DMS79 treated with DMSO at 0.1 percent for 48 hours (cell line): ENCODE measurements around the gene HPGD.
"Not testable (repeated sequence)": the region's sequence is repeated elsewhere in the genome, so short reads cannot be mapped to it uniquely, and the experiment has no call there.

Source experiments
- DNase-seq: peaks from one replicate; lab custom pipeline; 2025; lab: John Stamatoyannopoulos, UW

Gene HPGD

DNA sequence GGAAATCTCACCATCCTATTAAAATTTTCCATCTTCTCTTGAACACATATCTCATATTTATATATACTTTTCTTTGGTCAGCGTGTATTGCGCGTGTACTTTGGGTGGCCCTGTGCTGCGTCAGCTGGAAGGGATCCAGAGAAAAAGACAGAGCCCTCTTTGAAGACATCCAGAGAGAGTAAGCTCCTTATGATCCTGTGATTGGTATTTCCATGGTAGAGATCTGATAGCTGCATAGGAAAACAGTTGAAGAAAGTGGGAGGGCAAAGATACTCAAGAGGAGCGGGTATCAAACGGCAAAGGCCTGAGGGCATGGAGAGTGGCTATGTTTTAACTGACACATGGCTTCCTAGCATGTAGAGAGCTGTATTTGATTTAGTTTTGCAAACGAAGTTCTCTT is 4.4 kb upstream of the HPGD start:
- no peak for DNase-seq

DNA sequence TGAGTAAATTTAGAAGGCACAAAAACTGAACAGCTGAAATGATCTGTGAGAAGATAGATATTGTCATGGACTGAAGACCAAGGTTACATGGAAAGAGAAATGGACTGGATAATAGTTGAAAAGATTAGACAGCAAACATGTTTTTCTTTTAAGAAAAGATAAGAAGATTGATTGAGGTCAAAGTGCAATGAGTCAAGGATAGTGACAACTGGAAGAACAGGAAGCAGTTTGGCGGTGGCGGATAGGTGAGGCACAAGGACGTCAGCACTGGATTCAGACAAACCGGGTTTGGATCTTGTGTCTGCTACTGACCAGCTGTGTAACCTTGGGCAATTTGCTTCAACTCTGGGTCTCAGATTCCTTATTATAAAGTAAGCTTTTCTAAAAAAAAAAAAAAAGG is 2.0 kb upstream of the HPGD start:
- DNase-seq = no peak

GRCh38 chr4:174523025-174523693 is 871 bp upstream of the HPGD start:
- no peak for DNase-seq

GRCh38 chr4:174521800-174522182 is 497 bp downstream of the HPGD start:
- DNase-seq = no peak

DNA sequence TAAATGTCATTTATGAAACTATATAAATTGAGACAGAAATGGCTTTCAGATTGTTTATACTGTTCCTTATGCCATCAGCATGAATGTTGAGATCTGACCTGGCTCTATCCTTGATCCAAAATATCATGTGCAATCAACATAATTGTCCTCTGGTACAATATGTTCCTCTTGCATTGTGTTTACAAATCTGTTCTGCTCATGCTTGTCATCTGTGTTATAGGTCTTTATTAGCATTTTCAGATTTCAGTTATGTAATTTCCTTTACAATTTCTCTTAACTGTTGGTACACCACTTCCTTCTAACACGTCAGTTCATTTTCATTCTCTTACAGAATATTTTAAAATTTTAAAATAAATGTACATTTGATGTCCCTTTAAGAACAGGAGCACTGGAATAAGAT is 1.6 kb downstream of the HPGD start:
- DNase-seq = no peak

DNA sequence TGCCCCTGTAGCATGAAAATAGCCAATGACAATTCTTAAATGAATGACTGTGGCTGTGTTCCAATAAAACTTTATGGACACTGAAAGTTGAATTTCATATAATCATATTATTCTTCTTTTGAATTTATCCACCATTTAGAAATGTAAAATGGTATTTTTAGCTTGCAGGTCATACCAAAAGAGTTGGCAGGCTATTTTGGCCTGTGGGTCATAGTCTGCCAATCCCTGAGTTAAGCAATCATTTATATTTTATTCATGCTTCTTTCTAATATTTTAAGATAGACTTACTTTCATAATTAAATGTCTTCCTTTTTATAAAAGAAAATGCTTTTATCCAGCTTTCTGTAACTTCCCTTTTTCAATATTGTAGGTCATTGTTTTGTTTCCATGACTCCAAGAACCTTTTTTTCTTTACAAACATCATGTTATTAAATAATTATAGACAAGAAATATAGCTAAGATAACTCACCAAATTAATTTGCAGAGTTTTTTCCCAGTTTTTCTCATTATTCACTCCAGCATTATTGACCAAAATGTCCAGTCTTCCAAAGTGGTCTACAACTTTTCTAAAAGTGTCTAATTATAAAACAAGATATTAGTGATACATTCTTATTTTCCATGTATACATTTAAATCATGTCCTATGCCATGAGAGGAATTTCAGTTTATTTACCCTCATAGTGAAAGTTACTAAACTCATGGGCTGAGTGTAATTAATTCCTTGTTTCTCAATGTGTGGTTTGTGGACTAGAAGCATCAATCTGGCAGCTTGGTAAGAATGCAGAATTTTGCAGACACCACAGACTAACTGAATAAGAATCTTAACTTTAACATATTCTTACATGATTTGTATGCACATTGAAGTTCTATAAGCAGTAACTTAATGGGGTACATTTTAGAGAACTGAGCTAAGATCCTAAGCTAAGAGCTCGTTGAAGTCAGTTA is 4.5 kb downstream of the HPGD start:
- no peak for DNase-seq

DNA sequence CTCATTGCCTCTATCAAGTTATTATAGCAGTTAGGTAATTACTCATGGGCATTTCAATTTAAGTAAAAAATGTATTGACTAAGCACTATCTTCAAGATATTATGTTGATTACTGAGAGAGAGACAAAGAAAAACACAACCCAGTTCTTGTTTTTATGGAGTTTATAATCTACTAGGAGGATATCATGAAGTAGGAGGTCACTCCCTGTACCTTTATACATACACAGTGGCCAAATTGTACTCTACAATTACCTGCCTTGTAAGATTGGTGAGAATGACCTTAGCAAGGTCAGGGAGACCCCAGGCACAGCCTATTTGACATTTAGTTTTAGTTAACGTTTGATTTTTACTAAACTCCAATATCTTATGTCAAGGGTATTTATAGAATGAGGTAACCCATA is 5.5 kb downstream of the HPGD start:
- DNase-seq = no peak

GRCh38 chr4:174516345-174516744 is 5.9 kb downstream of the HPGD start:
- no peak for DNase-seq

DNA sequence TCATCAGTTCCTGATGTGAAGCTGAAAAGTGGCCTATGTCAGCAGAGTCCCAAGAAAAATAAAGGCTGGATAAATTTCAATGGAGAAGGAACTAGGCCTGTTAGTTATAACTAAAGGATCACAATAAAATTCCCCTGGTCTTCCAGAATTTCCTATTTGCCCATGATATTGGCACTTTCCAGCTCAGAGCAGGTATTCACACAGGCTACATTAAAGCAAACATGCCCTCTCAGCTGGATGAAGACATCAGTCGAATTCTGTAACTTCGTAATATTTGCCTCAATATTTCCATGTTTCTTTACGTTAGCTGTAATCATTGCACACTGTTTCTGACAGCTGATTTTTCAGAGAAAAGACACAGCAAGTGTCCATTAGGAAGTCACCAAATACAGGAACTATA is 9.5 kb downstream of the HPGD start:
- DNase-seq = no peak

- no peak for DNase-seq
Measured at GRCh38 chr4:174505892-174506291, 16.4 kb downstream of the HPGD start.

DNA sequence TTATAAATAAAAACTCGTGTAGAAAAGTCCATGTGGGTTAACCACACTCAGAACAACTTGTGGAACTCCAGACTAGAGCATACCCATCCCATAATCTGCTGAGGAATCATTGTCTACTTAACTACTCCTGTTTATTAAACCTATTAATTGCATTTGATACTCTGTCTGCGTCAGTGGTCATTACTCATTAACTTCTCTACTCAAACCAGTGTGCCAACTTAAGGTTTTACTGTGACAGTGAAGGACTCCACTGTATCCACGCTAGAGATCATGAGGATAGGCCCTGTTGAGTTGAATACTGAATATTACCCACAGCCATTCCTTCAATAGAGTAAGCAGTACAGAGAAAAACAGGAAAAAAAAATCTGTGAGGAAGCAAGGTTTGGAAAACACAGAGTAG is 17.3 kb downstream of the HPGD start:
- DNase-seq = no peak

DNA sequence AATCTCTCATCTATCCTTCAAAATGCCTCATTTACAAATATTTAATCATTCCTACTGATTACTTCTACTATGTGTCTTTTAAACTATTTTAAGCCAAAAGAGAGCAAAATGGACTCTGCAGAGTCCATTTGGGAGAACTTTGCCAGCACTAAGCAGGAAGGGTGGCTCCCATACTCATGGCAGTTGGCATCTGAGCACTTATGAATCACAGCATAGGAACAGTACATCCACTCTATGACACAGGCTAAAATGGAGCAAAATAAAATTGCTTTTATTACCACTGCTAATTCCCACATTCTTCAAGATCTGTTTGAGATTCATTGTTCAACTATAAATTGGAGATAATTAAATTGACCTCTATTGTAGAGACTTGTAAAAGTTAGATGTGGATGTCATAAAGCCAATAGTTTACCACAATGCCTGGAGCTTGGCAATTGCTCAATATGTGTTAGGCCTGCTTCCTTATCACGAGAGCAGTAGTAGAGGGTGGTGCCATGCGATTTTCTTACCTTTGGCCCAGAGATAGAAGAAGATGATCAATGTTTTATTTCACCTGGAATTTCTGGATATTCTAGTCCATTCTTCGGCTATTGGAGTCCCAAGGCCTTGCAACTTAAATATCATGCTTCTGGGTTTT is 19.1 kb downstream of the HPGD start:
- no peak for DNase-seq

DNA sequence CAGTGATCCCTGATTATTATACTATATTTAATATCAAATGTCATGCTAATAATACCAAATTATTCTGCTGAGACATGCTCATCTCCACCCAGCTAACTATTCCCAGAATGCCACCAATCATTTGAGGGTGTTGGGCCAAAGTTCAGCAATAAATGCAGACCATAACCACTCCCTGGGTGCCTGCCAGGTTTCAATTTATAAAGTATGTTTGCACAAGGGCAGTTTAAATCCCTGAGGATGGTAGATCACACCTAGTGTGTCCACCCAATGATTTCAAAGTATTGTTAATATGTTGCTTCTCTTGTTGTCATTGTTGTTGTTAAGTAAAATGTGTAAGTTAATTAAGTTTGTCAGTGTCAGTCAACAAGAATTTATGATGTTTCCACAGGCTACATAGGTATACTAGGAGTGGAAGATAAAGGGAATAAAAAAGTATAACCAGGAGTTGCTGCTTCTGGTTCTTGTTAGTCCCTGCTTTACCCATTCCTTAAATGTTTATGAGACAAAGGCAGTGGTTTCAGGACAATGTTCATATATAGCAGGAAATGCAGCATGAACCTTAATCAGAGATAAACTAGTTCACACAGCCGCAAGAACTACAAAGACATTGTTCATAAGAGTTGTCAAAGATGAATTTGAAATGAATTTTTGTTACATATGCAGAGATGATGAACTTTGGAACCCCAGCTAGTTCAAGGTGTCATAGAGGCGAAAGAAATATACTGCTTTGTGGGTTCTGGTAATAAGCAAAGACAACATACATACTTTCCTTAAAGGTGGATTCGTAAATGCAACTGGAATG is 25.5 kb downstream of the HPGD start:
- DNase-seq = no peak

- DNase-seq = no peak
Measured at GRCh38 chr4:174495626-174496025, 26.7 kb downstream of the HPGD start.

GRCh38 chr4:174494726-174495125 is 27.6 kb downstream of the HPGD start:
- DNase-seq = no peak

GRCh38 chr4:174494146-174494545 is 28.1 kb downstream of the HPGD start:
- DNase-seq = no peak

- DNase-seq = no peak
Measured at GRCh38 chr4:174490451-174490961, 31.8 kb downstream of the HPGD start.

DNA sequence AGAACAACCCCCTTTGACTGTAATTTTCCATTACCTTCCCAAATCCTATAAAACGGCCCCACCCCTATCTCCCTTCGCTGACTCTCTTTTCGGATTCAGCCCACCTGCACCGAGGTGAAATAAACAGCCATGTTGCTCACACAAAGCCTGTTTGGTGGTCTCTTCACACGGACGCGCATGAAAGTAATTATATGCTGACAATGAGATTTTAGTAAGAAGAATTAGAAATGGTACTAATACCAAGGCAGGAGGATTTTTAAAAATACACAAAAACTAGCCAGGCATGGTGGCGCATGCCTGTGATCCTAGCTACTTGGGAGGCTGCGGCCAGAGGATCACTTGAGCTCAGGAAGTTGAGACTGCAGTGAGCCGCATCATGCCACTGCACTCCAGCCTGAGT is 33.9 kb downstream of the HPGD start:
- DNase-seq = not testable (repeated sequence)

GRCh38 chr4:174485025-174485424 is 37.3 kb downstream of the HPGD start:
- DNase-seq = no peak

GRCh38 chr4:174483792-174484191 is 38.5 kb downstream of the HPGD start:
- no peak for DNase-seq

DNA sequence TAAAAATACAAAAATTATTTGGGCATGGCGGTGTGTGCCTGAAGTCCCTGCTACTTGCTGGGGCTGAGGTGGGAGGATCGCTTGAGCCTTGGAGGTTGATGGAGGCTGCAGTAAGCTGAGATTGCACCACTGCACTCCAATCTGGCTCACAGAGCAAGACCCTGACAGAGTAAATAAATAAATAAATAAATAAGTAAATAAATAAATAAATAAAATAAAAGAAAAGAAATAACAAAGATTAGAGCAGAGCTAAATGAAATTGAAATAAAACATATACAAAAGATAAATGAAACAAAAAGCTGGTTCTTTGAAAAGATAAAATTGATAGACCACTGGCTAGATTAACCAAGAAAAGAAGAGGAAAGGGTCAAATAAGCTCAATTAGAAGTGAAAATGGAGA is 43.1 kb downstream of the HPGD start:
- DNase-seq = no peak

DNA sequence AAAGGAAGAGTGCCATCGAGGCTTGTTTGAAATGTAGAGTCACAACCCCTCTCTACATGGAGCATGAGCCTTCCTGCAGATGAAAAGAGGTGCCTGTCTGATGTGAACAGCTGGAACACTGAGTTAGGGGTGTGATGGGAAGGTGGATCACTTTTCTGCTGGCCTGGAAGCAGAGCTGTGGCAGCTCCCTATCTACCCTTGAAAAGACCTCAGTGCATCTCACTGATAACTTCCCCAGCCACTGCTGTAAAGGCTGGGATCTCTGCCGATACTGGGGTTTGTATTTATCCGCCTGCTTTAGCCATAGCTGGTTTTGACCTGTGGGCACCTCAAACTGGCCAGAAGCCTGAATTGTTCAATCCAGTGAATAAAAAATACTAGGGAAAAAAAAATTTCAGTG is 46.8 kb downstream of the HPGD start:
- no peak for DNase-seq
